Mucosa of stomach (tissue), 1 donor: ENCODE data around the gene TIRAP.

Experiments
- H3K27me3 ChIP-seq: one replicate; pipeline ENCODE4 v1.7.0; 2013; ENCODE audit warnings: mild to moderate bottlenecking, low read length; ENCODE audit not compliant: control insufficient read depth, insufficient read depth
- H3K36me3 ChIP-seq: one replicate; pipeline ENCODE4 v1.7.0; 2013; ENCODE audit warnings: low read length; ENCODE audit not compliant: control insufficient read depth, insufficient read depth
- H3K4me1 ChIP-seq: one replicate; pipeline ENCODE4 v1.7.0; 2013; ENCODE audit warnings: mild to moderate bottlenecking, low read length; ENCODE audit not compliant: control insufficient read depth, insufficient read depth
- H3K4me3 ChIP-seq: one replicate; pipeline ENCODE4 v1.7.0; 2013; ENCODE audit warnings: low read length
- H3K9ac ChIP-seq: one replicate; pipeline ENCODE4 v1.7.0; 2013; ENCODE audit warnings: mild to moderate bottlenecking, low read length, moderate library complexity
- H3K9me3 ChIP-seq: one replicate; pipeline ENCODE4 v1.7.0; 2013; ENCODE audit warnings: mild to moderate bottlenecking, low read length, moderate library complexity; ENCODE audit not compliant: control insufficient read depth
- donor health status: Pancreatic carcinoma.

Gene TIRAP

DNA sequence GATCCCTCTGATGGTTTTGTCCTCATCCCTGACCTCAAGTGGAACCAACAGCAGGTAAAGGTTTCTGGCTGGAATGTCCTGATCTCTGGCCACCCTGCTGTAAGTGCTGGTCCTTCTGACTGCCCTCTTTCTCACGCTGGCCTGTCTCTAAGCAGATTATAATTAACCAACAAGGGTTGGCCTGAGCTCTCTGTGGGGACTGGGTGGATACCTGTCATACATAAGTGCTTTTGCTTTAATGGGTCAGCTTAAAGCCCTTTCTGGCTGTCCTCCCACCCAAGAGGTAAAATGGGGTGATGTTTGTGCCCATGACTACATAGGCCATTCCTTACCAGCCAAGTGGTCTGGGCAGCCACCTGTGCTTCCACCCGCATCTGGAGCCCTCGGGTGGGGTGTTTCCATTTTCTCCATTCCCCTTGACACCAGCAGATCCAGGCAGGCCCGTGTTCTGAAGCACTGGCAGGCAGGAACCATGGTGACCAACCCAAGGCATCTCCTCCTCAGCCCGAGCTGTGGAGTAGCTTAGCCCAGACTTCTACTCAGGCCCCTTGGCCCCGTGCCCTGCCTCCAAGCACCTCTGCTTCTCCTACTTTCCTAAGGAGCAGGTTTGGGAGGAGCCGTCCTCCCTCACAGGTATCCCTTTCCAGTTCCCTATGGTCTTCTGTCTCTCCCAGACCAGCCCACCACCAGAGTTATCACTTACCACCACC is 55.6 kb downstream of the TIRAP start:
- Histone ChIP-seq H3K9ac (no peak overlapping the region), H3K4me1 (peaks cover 7% of the 10 kb centered on the region), H3K4me3 (no peak overlapping the region), H3K36me3 (no peaks in the 10 kb centered on the region), H3K9me3 (no peaks in the 10 kb centered on the region), H3K27me3 (no peaks in the 10 kb centered on the region)

DNA sequence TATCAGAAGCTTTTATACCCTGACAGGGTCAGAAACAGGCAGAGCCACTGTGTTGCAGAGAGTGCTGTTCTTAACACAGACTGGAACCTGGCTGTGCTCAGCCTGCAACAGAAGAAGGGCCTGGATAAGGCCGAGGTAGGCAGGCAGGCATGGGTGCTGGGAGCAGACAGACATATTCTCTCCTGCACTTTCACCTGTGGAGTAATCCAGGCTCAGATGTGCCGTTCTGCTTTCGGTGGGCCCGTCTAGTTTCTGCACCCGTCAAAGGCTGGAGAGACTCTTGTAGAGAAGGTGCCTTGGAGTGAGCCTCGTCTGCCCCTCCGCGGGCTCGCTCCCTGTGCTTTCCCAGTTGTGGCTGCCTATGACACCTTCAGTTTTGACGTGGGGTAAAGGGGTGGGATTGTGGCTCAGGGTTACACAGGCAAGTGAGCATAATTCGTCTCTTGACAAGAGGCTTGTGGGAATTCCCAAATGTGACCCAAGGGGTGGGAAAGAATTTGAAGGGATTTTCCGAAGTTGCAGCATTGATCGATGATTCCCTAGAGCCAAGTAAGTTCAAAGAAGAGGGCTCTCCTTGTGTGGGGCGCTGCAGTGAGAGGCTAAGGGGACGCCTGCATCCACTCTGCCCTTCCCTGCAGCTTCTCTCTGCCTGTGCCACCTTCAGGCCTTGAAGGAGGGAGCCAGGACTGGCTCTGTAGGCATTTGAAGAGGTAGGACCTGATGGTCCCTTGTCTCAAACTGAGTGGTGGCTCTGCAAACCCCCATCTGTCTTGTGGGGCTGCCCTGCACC is 56.4 kb downstream of the TIRAP start:
- Histone ChIP-seq H3K27me3 (no peaks in the 10 kb centered on the region), H3K4me3 (no peak overlapping the region), H3K4me1 (peaks cover 7% of the 10 kb centered on the region), H3K36me3 (no peaks in the 10 kb centered on the region), H3K9ac (no peak overlapping the region), H3K9me3 (no peaks in the 10 kb centered on the region)

DNA sequence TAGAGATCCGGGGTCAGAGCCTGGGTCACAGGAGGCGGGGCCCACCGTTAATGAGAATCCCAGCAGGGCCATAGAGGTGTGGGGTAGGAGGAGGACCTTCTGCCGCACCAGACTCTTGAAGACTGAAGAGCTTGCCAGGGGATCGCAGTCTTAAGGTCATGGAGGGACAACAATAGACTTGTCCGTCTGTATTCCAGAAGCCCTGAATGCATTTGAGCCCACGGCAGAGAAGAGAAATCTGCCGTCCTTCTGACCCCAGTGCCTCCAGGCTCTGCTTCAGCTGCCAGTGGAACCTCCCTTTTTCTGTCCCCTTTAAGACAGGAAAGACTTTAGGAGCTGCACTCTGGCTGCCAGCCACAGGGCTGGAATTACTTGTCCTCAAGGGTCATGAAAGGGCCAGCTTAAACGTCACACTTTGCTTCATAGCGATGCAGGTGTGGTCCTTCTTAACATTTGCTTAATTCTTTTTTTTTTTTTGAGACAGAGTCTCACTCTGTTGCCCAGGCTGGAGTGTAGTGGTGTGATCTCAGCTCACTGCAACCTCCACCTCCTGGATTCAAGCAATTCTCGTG is 57.1 kb downstream of the TIRAP start:
- peaks cover 7% of the 10 kb centered on the region for H3K4me1 ChIP-seq
- H3K36me3 ChIP-seq: no peaks in the 10 kb centered on the region
- H3K9ac ChIP-seq: no peak overlapping the region
- no peaks in the 10 kb centered on the region for H3K9me3 ChIP-seq
- H3K27me3 ChIP-seq: no peaks in the 10 kb centered on the region
- no peak overlapping the region for H3K4me3 ChIP-seq

DNA sequence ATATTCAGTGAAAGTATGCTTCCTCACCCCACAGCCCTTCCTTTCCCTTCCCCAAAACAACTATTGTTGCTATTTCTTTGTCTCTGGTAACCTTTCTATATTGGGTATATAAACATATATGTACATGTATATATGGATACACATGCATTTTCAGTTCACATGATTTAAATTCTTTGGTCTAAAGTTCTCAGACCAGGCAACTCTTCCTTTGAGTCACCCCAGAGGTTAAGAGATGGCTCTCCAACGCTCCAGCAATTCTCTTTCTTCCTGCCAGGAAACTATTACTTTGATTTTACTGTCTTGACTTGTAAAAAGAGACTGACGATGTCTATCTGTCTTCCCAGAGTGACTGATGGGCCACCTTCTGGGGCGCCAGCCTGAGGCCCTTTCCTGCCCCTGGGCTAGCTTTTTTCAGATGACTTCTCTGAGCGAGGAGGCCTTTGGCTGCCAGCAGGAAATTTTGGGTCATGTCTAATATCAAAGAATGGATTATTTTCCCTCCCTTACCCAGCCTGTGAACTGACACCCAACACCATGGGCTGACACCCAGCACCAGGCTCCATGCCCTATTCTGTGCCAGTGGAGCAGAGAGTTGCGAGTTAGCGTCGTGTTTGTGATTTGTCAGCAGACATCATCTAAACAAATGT is 58.2 kb downstream of the TIRAP start:
- Histone ChIP-seq H3K4me1 (peaks cover 16% of the 10 kb centered on the region), H3K36me3 (no peaks in the 10 kb centered on the region), H3K9me3 (no peaks in the 10 kb centered on the region), H3K4me3 (no peak overlapping the region), H3K27me3 (no peaks in the 10 kb centered on the region), H3K9ac (no peak overlapping the region)

DNA sequence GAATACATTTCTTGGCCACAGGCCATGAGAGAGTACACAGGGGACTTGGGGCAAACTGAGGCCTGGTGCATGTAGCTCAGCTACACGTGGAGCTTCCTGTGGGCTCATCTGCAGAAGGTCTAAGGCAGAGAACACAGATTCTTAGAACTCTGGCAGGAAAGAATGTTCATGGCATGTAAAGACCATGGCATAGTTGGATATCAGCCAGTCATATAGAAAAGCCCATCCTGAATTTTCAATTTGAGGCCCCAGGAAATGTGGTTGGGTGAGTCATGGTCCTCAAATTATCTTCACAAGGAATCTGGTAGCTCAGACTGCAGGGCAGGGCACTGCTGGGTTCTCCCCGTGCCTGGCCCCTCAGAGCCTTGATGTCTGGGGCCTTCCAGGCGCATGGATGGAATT is 58.9 kb downstream of the TIRAP start:
- H3K9me3 ChIP-seq: no peaks in the 10 kb centered on the region
- no peak overlapping the region for H3K4me3 ChIP-seq
- no peak overlapping the region for H3K9ac ChIP-seq
- H3K4me1 ChIP-seq: peaks cover 23% of the 10 kb centered on the region
- no peaks in the 10 kb centered on the region for H3K36me3 ChIP-seq
- H3K27me3 ChIP-seq: no peaks in the 10 kb centered on the region

DNA sequence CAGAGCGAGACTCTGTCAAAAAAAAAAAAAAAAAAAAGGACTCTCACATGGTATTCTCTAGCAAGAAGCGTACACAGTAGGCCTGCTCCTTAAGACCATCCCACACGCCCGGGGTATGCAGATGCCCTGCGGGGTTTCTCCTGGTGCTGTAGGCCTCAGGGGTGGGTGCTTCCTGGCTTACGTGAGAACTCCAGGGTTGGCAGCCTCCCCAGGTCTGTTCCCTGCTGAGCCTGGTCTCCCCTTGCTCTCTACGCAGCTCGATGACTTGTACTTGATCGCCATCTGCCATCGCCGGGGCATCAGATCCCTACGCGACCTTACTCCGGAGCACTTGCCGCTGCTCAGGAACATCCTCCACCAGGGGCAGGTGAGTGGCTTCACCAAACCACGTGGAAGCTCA is 60.2 kb downstream of the TIRAP start:
- Histone ChIP-seq H3K27me3 (no peaks in the 10 kb centered on the region), H3K9ac (no peak overlapping the region), H3K4me1 (peaks cover 25% of the 10 kb centered on the region), H3K4me3 (no peak overlapping the region), H3K36me3 (no peaks in the 10 kb centered on the region), H3K9me3 (no peaks in the 10 kb centered on the region)
